ENCODE data around the gene PLGRKT.
"Not testable (repeated sequence)": the region's sequence is repeated elsewhere in the genome, so short reads cannot be mapped to it uniquely, and the experiment has no call there.

The PLGRKT gene

GRCh38 chr9:5375790-5376477 lies 61.8 kb downstream of the PLGRKT start:
- no peak for DNase-seq (ENCODE audit: low spot score)

- DNase-seq (ENCODE audit: low spot score), result no peak
Observed at GRCh38 chr9:5375091-5375490, 62.6 kb downstream of the PLGRKT start.

GRCh38 chr9:5364294-5365024 lies 73.3 kb downstream of the PLGRKT start:
- DNase-seq (ENCODE audit: low spot score), result no peak

GRCh38 chr9:5361326-5362010 lies 76.3 kb downstream of the PLGRKT start:
- DNase-seq (ENCODE audit: low spot score), result no peak

GRCh38 chr9:5360341-5360740 lies 77.4 kb downstream of the PLGRKT start:
- DNase-seq (ENCODE audit: low spot score), result no peak

GRCh38 chr9:5357431-5358105 lies 80.2 kb downstream of the PLGRKT start:
- no peak for DNase-seq (ENCODE audit: low spot score)

GRCh38 chr9:5355817-5356216 lies 81.9 kb downstream of the PLGRKT start:
- no peak for DNase-seq (ENCODE audit: low spot score)

- no peak for DNase-seq (ENCODE audit: low spot score)
Observed at GRCh38 chr9:5355226-5355625, 82.5 kb downstream of the PLGRKT start.

GRCh38 chr9:5354184-5354583 lies 83.5 kb downstream of the PLGRKT start:
- DNase-seq (ENCODE audit: low spot score), result no peak

GRCh38 chr9:5352637-5353248 lies 85.0 kb downstream of the PLGRKT start:
- DNase-seq (ENCODE audit: low spot score), result no peak

- not testable (repeated sequence) for DNase-seq (ENCODE audit: low spot score)
Observed at GRCh38 chr9:5338992-5339981, 98.4 kb downstream of the PLGRKT start, which contains the start of gene RLN1. Gene RLN1, minus strand, starts transcription at chr9:5339876. Its CDS starts 130 bp downstream, at chr9:5339746.

GRCh38 chr9:5336688-5337087 lies 101.0 kb downstream of the PLGRKT start:
- no peak for DNase-seq (ENCODE audit: low spot score)

GRCh38 chr9:5331276-5331675 lies 106.4 kb downstream of the PLGRKT start:
- not testable (repeated sequence) for DNase-seq (ENCODE audit: low spot score)

GRCh38 chr9:5326893-5327548 lies 110.7 kb downstream of the PLGRKT start:
- no peak for DNase-seq (ENCODE audit: low spot score)

- DNase-seq (ENCODE audit: low spot score), result no peak
Observed at GRCh38 chr9:5326187-5326586, 111.5 kb downstream of the PLGRKT start.

- not testable (repeated sequence) for DNase-seq (ENCODE audit: low spot score)
Observed at GRCh38 chr9:5321601-5322000, 116.1 kb downstream of the PLGRKT start.

GRCh38 chr9:5321058-5321457 lies 116.7 kb downstream of the PLGRKT start:
- DNase-seq (ENCODE audit: low spot score), result no peak

GRCh38 chr9:5316406-5316805 lies 121.3 kb downstream of the PLGRKT start:
- DNase-seq (ENCODE audit: low spot score), result not testable (repeated sequence)

GRCh38 chr9:5315187-5315923 lies 122.4 kb downstream of the PLGRKT start:
- no peak for DNase-seq (ENCODE audit: low spot score)

All from AG08395 (cell line).